ENCODE measurements around the gene GJD2.

Gene GJD2

DNA sequence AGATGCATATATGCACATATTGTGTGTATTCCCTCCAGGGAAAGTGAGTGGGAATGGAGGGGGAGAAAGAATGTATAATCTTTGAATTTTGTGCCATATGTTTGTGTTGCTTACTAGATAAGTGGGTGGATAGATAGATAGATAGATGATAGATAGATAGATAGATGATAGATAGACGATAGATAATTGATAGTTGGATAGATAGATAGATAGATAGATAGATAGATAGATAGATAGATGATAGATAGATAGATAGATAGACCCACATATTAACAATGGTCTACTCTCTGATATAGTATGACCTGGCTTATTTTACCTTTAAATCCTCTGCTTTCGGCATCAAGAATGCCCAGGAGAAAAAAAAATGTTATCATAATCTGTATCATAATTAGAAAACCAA, 21.2 kb downstream of the GJD2 start:
- Histone ChIP-seq H3K9me3 (ENCODE audit: control insufficient read depth, insufficient read depth, low read depth, low read length) (no peaks in the 10 kb centered on the region), H3K4me1 (ENCODE audit: control insufficient read depth, insufficient read depth, low read length) (no peaks in the 10 kb centered on the region), H3K36me3 (ENCODE audit: control insufficient read depth in 2 of 2, insufficient read depth in 1 of 2, low read length in 2 of 2) (no peaks in the 10 kb centered on the region), H3K27ac (ENCODE audit: extremely low read depth, low read depth, low read length) (no peak overlapping the region), H3K4me3 (ENCODE audit: low read depth, low read length) (no peak overlapping the region)
- TF ChIP-seq ZNF23 (tag by site-specific recombination; IDR thresholded peaks at IDR 0.05; ENCODE audit: borderline replicate concordance): no peak
- POLR2A ChIA-PET: no interaction called here
- CTCF ChIA-PET: no interaction called here

- POLR2A ChIA-PET: no interaction called here
- Histone ChIP-seq H3K9me3 (ENCODE audit: control insufficient read depth, insufficient read depth, low read depth, low read length) (no peaks in the 10 kb centered on the region), H3K4me3 (ENCODE audit: low read depth, low read length) (no peak overlapping the region), H3K36me3 (ENCODE audit: control insufficient read depth in 2 of 2, insufficient read depth in 1 of 2, low read length in 2 of 2) (no peaks in the 10 kb centered on the region), H3K4me1 (ENCODE audit: control insufficient read depth, insufficient read depth, low read length) (no peaks in the 10 kb centered on the region), H3K27ac (ENCODE audit: extremely low read depth, low read depth, low read length) (no peak overlapping the region)
- CTCF ChIA-PET: no interaction called here
- TF ChIP-seq ZNF394 (tag by site-specific recombination; IDR thresholded peaks at IDR 0.05; ENCODE audit: borderline replicate concordance) (peak; percentile 34; the same call in 1 of the 2 replicates), ZBTB17 (tag by site-specific recombination; IDR thresholded peaks at IDR 0.05) (peak; percentile 42; the same call in 1 of the 2 replicates)
- TF ChIP-seq, protein P1, sequence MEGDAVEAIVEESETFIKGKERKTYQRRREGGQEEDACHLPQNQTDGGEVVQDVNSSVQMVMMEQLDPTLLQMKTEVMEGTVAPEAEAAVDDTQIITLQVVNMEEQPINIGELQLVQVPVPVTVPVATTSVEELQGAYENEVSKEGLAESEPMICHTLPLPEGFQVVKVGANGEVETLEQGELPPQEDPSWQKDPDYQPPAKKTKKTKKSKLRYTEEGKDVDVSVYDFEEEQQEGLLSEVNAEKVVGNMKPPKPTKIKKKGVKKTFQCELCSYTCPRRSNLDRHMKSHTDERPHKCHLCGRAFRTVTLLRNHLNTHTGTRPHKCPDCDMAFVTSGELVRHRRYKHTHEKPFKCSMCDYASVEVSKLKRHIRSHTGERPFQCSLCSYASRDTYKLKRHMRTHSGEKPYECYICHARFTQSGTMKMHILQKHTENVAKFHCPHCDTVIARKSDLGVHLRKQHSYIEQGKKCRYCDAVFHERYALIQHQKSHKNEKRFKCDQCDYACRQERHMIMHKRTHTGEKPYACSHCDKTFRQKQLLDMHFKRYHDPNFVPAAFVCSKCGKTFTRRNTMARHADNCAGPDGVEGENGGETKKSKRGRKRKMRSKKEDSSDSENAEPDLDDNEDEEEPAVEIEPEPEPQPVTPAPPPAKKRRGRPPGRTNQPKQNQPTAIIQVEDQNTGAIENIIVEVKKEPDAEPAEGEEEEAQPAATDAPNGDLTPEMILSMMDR (tag by site-specific recombination; IDR thresholded peaks at IDR 0.05): no peak
These were observed 22.4 kb downstream of the GJD2 start for GRCh38 chr15:34732430-34732829.

DNA sequence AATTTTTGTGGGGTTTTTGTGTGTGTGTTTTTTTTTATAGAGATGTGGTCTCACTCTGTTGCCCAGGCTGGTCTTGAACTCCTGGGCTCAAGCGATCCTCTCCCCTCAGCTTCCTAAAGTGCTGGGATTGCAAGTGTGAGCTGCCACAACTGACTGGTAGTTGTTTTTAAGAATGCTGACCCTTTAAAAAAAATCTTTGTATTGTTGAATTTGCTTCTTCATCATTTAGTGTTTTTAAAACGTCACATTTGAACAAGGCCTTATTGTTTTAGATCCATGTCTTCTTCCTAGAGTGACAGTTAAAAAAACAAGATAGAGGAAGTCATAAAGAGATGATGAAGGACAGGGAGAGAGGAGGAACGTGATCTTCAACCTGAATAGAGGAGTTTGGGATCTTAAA, 24.1 kb downstream of the GJD2 start:
- Histone ChIP-seq H3K27ac (ENCODE audit: extremely low read depth, low read depth, low read length) (no peak overlapping the region), H3K4me3 (ENCODE audit: low read depth, low read length) (no peak overlapping the region), H3K36me3 (ENCODE audit: control insufficient read depth in 2 of 2, insufficient read depth in 1 of 2, low read length in 2 of 2) (no peaks in the 10 kb centered on the region), H3K4me1 (ENCODE audit: control insufficient read depth, insufficient read depth, low read length) (no peaks in the 10 kb centered on the region), H3K9me3 (ENCODE audit: control insufficient read depth, insufficient read depth, low read depth, low read length) (no peaks in the 10 kb centered on the region)
- TF ChIP-seq ZNF311 (tag by site-specific recombination; IDR thresholded peaks at IDR 0.05; ENCODE audit: borderline replicate concordance) (no peak), HOXA7 (CRISPR knock-in tag; IDR thresholded peaks at IDR 0.05; ENCODE audit: borderline replicate concordance) (no peak), ZNF10 (tag by site-specific recombination; IDR thresholded peaks at IDR 0.05) (no peak), ZNF513 (tag by site-specific recombination; IDR thresholded peaks at IDR 0.05) (no peak), ZFP41 (tag by site-specific recombination; IDR thresholded peaks at IDR 0.05; ENCODE audit: borderline replicate concordance) (no peak)
- ChIA-PET CTCF (no interaction called here), POLR2A (no interaction called here)

- Histone ChIP-seq H3K27ac (ENCODE audit: extremely low read depth, low read depth, low read length) (no peak overlapping the region), H3K4me3 (ENCODE audit: low read depth, low read length) (no peak overlapping the region), H3K4me1 (ENCODE audit: control insufficient read depth, insufficient read depth, low read length) (no peaks in the 10 kb centered on the region), H3K36me3 (ENCODE audit: control insufficient read depth in 2 of 2, insufficient read depth in 1 of 2, low read length in 2 of 2) (no peaks in the 10 kb centered on the region), H3K9me3 (ENCODE audit: control insufficient read depth, insufficient read depth, low read depth, low read length) (no peaks in the 10 kb centered on the region)
- POLR2A ChIA-PET: no interaction called here
- CTCF ChIA-PET: no interaction called here
- TF ChIP-seq ZNF529 (tag by site-specific recombination; IDR thresholded peaks at IDR 0.05; ENCODE audit: insufficient replicate concordance) (no peak), ZNF211 (tag by site-specific recombination; IDR thresholded peaks at IDR 0.05; ENCODE audit: low read depth) (no peak), FEZF1 (tag by site-specific recombination; IDR thresholded peaks at IDR 0.05) (no peak), ZFP3 (tag by site-specific recombination; IDR thresholded peaks at IDR 0.05; ENCODE audit: low read depth) (no peak), ZBTB7A (tag by site-specific recombination; IDR thresholded peaks at IDR 0.05; ENCODE audit: low read depth) (no peak), ZSCAN30 (tag by site-specific recombination; IDR thresholded peaks at IDR 0.05) (no peak), ZFP69B (tag by site-specific recombination; IDR thresholded peaks at IDR 0.05) (no peak), ZNF777 (tag by site-specific recombination; IDR thresholded peaks at IDR 0.05; ENCODE audit: borderline replicate concordance) (no peak), ZNF701 (tag by site-specific recombination; IDR thresholded peaks at IDR 0.05) (no peak), EGR2 (tag by site-specific recombination; IDR thresholded peaks at IDR 0.05; ENCODE audit: low read depth) (no peak), HIC1 (tag by site-specific recombination; IDR thresholded peaks at IDR 0.05) (no peak), TCF7L2 (IDR thresholded peaks at IDR 0.05; ENCODE audit: borderline replicate concordance, low read depth, low read length) (no peak), PRDM1 (tag by site-specific recombination; IDR thresholded peaks at IDR 0.05) (no peak), ZNF175 (tag by site-specific recombination; IDR thresholded peaks at IDR 0.05) (no peak)
These were observed 24.9 kb downstream of the GJD2 start for GRCh38 chr15:34729886-34730285.

All from HEK293 (cell line).